Activated CD4-positive, alpha-beta T cell treated with anti-CD3 and anti-CD28 coated beads for 1 hour (primary cell): ENCODE measurements around the gene LRRC4.

Experiments
- DNase-seq: peaks from one replicate; pipeline ENCODE4 v3.0.0-alpha.2; 2020

The LRRC4 gene

GRCh38 chr7:128004623-128005022 is 26.6 kb downstream of the LRRC4 start:
- DNase-seq: no peak

GRCh38 chr7:128003787-128004186 is 27.4 kb downstream of the LRRC4 start:
- DNase-seq: no peak

GRCh38 chr7:128003167-128003566 is 28.1 kb downstream of the LRRC4 start:
- DNase-seq: no peak

GRCh38 chr7:128000854-128001265 is 30.4 kb downstream of the LRRC4 start:
- DNase-seq: no peak

GRCh38 chr7:128000048-128000447 is 31.2 kb downstream of the LRRC4 start:
- no peak for DNase-seq

GRCh38 chr7:127998671-127999070 is 32.6 kb downstream of the LRRC4 start:
- DNase-seq: no peak

GRCh38 chr7:127997226-127997922 is 33.9 kb downstream of the LRRC4 start:
- DNase-seq: no peak

GRCh38 chr7:127996253-127997071 is 34.8 kb downstream of the LRRC4 start:
- no peak for DNase-seq

GRCh38 chr7:127995881-127996215 is 35.4 kb downstream of the LRRC4 start:
- DNase-seq: no peak

- no peak for DNase-seq
Observed at GRCh38 chr7:127995156-127995880, 35.9 kb downstream of the LRRC4 start.

- no peak for DNase-seq
Observed at GRCh38 chr7:127993987-127994386, 37.2 kb downstream of the LRRC4 start.

- no peak for DNase-seq
Observed at GRCh38 chr7:127993317-127993716, 37.9 kb downstream of the LRRC4 start.

GRCh38 chr7:127988751-127989150 is 42.5 kb downstream of the LRRC4 start:
- no peak for DNase-seq

GRCh38 chr7:127986581-127987521 is 44.4 kb downstream of the LRRC4 start:
- no peak for DNase-seq

GRCh38 chr7:127983804-127984332 is 47.4 kb downstream of the LRRC4 start:
- DNase-seq: no peak

- no peak for DNase-seq
Observed at GRCh38 chr7:127981965-127982364, 49.3 kb downstream of the LRRC4 start.

- DNase-seq: no peak
Observed at GRCh38 chr7:127980901-127981300, 50.3 kb downstream of the LRRC4 start.

- DNase-seq: no peak
Observed at GRCh38 chr7:127979728-127980126, 51.5 kb downstream of the LRRC4 start.

GRCh38 chr7:127979113-127979727 is 52.0 kb downstream of the LRRC4 start:
- DNase-seq: no peak

GRCh38 chr7:127978421-127978820 is 52.8 kb downstream of the LRRC4 start:
- DNase-seq: no peak
